Measurements from ENCODE around the gene PGA3. TPM values are rescaled to one million over a fixed set of nuclear protein-coding genes. Genes with fewer than 3 reads are reported as not detected.

PGA3 gene
- total RNA-seq: 1.1 TPM in 1 of 2 replicates, not detected in the other

GRCh38 chr11:61202950-61203746, at the start of gene PGA3:
TSS of gene PGA3 (plus strand) at chr11:61203515. CDS start at chr11:61203565, 50 bp downstream.

GRCh38 chr11:61161190-61162091, 41.9 kb upstream of the PGA3 start, which contains the start of gene VPS37C:
TSS of gene VPS37C (minus strand) at chr11:61161426. CDS start at chr11:61138829, 22,597 bp downstream.

GRCh38 chr11:61222047-61222446, 18.7 kb downstream of the PGA3 start, which contains the start of gene PGA4:
TSS of gene PGA4 (plus strand) at chr11:61222347. CDS start at chr11:61222401, 54 bp downstream.

GRCh38 chr11:61240875-61241274, 37.6 kb downstream of the PGA3 start, which contains the start of gene PGA5:
TSS of gene PGA5 (plus strand) at chr11:61241175. CDS start at chr11:61241227, 52 bp downstream.

Other genes with a start within 250 kb of the PGA3 start
- not detected in 2 replicates for gene CD6, start 231.8 kb upstream of the PGA3 start, total RNA-seq
- not detected in 2 replicates for gene CD5, start 101.0 kb upstream of the PGA3 start, total RNA-seq
- 8.5 and 11.1 TPM in 2 replicates for gene VPS37C, start 42.1 kb upstream of the PGA3 start, total RNA-seq
- 2.5 TPM in 1 of 2 replicates, not detected in the other for gene PGA4, start 18.8 kb downstream of the PGA3 start, total RNA-seq
- gene PGA5, start 37.7 kb downstream of the PGA3 start, total RNA-seq: 0.65 TPM in 1 of 2 replicates, not detected in the other
- gene VWCE, start 91.8 kb downstream of the PGA3 start, total RNA-seq: 1.4 and 1.9 TPM in 2 replicates
- gene DDB1, start 129.6 kb downstream of the PGA3 start, total RNA-seq: 283 and 295 TPM in 2 replicates
- gene TKFC, start 129.7 kb downstream of the PGA3 start, total RNA-seq: 29.8 and 34.7 TPM in 2 replicates
- 51.8 and 71.0 TPM in 2 replicates for gene CYB561A3, start 158.4 kb downstream of the PGA3 start, total RNA-seq
- gene TMEM138, start 158.9 kb downstream of the PGA3 start, total RNA-seq: 23.6 and 24.1 TPM in 2 replicates
- 7.3 and 9.3 TPM in 2 replicates for gene TMEM216, start 189.1 kb downstream of the PGA3 start, total RNA-seq
- 22.3 and 25.6 TPM in 2 replicates for gene CPSF7, start 226.5 kb downstream of the PGA3 start, total RNA-seq
- gene SDHAF2, start 226.6 kb downstream of the PGA3 start, total RNA-seq: 28.7 and 40.9 TPM in 2 replicates